HL-60 (cell line): ENCODE measurements around the gene NRDC.

Source experiments
- DNase-seq, 2 experiments: peaks; one replicate each; pipeline ENCODE4 v3.0.0-alpha.2; 2010 to 2020; ENCODE audit warnings: low read depth in 1 of 2, low spot score in 1 of 2
- H3K27ac ChIP-seq: fragments of 250-450 bp; sonication (Bioruptor Pico); replicated peaks from 2 replicates; pipeline ENCODE4 v1.5.1; 2020; ENCODE audit warnings: mild to moderate bottlenecking, moderate library complexity
- H3K27me3 ChIP-seq: fragments of 250-450 bp; sonication (Bioruptor Pico); 2 replicates; pipeline ENCODE4 v1.5.1; 2021; ENCODE audit warnings: mild to moderate bottlenecking, moderate library complexity; ENCODE audit not compliant: insufficient read depth, poor library complexity, severe bottlenecking
- H3K4me3 ChIP-seq: replicated peaks from 2 replicates; pipeline ENCODE4 v1.5.1; 2011; ENCODE audit warnings: mild to moderate bottlenecking, control low read depth, low read length; ENCODE audit not compliant: insufficient read depth
- GABPA ChIP-seq: IDR thresholded peaks from 2 replicates; pipeline ENCODE4 v1.6.1; 2012; ENCODE audit warnings: low read depth
- POLR2AphosphoS5 ChIP-seq: IDR thresholded peaks from 2 replicates; pipeline ENCODE4 v1.6.1; 2012; ENCODE audit warnings: low read depth
- SPI1 ChIP-seq: IDR thresholded peaks from 2 replicates; pipeline ENCODE4 v1.6.1; 2012; ENCODE audit warnings: low read depth, mild to moderate bottlenecking, borderline replicate concordance
- TF ChIP-seq, protein P1 (sequence below): IDR thresholded peaks from 2 replicates; pipeline ENCODE4 v1.6.1; 2012; ENCODE audit warnings: low read depth; ENCODE audit not compliant: insufficient replicate concordance
- TF ChIP-seq, protein P2 (sequence below): IDR thresholded peaks from one replicate; pipeline ENCODE4 v1.5.1; 2011; ENCODE audit warnings: low read length, control low read depth, inconsistent platforms; ENCODE audit not compliant: insufficient read depth

Gene NRDC

DNA sequence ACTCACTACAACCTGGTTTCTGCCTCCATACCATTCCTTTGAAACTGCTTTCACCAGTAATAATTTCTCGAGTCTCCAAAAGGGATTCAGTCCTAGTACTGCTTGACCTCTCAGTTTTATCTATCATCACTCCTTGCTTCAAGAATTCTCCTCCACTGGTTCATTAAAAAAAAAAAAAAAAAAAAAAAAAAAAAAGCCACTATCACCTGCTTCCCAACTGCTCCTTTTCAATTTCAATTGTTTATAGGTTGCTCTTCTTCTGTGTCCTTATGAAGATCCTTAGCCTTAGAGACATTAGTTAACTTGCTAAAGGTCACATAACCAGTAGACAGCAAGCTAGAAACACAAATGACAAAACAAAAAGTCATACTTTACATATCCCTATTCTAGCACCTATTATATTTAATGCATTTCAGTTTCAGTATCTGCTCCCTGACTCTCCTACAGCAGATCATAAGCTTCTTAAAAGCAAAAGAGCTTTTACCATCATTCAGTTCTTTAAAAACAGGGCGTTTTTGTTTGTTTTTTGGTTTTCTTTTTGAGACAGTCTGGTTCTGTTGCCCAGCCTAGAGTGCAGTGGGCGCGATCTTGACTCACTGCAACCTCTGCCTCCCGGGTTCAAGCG is 7.1 kb downstream of the NRDC start:
- DNase-seq = no peak
- H3K4me3 ChIP-seq = no peak overlapping the region
- TF ChIP-seq GABPA (no peak), SPI1 (no peak), POLR2AphosphoS5 (no peak)
- TF ChIP-seq, protein P1, sequence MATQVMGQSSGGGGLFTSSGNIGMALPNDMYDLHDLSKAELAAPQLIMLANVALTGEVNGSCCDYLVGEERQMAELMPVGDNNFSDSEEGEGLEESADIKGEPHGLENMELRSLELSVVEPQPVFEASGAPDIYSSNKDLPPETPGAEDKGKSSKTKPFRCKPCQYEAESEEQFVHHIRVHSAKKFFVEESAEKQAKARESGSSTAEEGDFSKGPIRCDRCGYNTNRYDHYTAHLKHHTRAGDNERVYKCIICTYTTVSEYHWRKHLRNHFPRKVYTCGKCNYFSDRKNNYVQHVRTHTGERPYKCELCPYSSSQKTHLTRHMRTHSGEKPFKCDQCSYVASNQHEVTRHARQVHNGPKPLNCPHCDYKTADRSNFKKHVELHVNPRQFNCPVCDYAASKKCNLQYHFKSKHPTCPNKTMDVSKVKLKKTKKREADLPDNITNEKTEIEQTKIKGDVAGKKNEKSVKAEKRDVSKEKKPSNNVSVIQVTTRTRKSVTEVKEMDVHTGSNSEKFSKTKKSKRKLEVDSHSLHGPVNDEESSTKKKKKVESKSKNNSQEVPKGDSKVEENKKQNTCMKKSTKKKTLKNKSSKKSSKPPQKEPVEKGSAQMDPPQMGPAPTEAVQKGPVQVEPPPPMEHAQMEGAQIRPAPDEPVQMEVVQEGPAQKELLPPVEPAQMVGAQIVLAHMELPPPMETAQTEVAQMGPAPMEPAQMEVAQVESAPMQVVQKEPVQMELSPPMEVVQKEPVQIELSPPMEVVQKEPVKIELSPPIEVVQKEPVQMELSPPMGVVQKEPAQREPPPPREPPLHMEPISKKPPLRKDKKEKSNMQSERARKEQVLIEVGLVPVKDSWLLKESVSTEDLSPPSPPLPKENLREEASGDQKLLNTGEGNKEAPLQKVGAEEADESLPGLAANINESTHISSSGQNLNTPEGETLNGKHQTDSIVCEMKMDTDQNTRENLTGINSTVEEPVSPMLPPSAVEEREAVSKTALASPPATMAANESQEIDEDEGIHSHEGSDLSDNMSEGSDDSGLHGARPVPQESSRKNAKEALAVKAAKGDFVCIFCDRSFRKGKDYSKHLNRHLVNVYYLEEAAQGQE = no peak
- TF ChIP-seq, protein P2, sequence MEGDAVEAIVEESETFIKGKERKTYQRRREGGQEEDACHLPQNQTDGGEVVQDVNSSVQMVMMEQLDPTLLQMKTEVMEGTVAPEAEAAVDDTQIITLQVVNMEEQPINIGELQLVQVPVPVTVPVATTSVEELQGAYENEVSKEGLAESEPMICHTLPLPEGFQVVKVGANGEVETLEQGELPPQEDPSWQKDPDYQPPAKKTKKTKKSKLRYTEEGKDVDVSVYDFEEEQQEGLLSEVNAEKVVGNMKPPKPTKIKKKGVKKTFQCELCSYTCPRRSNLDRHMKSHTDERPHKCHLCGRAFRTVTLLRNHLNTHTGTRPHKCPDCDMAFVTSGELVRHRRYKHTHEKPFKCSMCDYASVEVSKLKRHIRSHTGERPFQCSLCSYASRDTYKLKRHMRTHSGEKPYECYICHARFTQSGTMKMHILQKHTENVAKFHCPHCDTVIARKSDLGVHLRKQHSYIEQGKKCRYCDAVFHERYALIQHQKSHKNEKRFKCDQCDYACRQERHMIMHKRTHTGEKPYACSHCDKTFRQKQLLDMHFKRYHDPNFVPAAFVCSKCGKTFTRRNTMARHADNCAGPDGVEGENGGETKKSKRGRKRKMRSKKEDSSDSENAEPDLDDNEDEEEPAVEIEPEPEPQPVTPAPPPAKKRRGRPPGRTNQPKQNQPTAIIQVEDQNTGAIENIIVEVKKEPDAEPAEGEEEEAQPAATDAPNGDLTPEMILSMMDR = no peak
- no peaks in the 10 kb centered on the region for H3K27me3 ChIP-seq
- no peak overlapping the region for H3K27ac ChIP-seq

DNA sequence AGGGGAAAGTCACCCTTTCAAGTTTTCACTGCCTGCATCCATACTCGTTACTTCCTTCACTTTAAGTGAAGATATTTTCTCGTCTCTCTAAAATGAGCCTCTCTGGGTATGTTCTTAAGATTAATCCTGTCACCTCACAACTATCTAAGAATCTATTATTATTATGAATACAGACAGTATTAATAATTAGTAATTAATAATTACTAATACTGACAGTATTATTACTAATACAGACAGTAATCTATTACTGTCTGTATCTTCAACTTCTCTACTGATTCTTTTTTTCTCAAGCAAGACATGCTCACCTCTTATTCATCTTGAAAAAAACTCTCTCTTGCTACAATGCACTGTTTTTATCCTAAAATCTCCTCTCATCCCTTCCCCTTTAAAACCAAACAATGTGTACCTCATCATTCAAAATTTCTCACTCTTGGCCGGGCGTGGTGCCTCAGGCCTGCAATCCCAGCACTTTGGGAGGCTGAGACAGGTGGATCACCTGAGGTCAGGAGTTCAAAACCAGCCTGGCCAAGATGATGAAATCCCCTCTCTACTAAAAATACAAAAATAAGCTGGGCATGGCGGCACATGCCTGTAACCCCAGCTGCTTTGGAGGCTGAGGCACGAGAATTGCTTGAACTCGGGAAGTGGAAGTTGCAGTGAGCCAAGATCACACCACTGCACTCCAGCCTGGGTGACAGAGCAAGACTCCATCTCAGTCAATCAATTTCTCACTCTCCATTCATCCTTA is 7.8 kb downstream of the NRDC start:
- Histone ChIP-seq H3K27ac (no peak overlapping the region), H3K4me3 (no peak overlapping the region), H3K27me3 (no peaks in the 10 kb centered on the region)
- TF ChIP-seq POLR2AphosphoS5 (no peak), GABPA (no peak), SPI1 (no peak)
- TF ChIP-seq, protein P1 = no peak
- TF ChIP-seq, protein P2 = no peak
- no peak for DNase-seq

DNA sequence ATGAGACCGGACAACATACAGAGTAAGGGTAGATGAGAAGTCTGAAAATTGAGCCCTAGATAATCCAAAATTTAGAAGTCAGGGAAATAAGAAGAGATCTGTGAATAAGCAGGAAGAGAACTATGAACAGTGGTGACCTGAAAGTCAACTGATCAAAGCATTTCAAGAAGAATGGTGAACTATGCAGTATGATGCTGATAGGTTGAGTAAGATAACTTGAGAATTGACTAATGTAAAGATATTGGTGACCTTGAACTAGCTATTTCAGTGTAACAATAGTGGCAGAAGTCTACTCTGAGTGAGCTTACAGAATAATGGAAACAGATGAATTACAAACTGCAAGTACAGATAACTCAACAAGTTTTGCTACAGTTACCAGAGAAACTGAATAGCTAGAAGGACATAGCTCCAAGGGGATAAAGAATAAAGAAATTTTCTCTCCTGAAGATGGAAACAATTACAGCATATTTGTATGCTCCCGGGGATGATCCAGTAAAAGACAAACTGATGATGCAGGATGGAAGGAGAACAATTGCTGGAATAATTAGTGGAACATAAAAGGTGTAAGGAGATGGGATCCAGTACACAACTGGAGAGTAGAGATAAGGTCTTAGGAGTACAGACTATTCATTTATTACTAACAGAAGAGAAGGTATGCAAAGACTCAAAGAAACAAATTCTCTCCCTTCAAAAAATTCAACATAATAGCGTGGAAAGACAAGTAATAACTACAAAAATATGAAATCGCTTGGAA is 10.9 kb downstream of the NRDC start:
- TF ChIP-seq, protein P1 = no peak
- TF ChIP-seq POLR2AphosphoS5 (no peak), SPI1 (no peak), GABPA (no peak)
- TF ChIP-seq, protein P2 = no peak
- no peak for DNase-seq
- Histone ChIP-seq H3K27ac (no peak overlapping the region), H3K27me3 (no peaks in the 10 kb centered on the region), H3K4me3 (no peak overlapping the region)
